ENCODE measurements around the gene DACT3.

GRCh38 chr19:46618670-46619231 is 42.2 kb downstream of the DACT3 start:
- TF ChIP-seq CTCF (IDR thresholded peaks at IDR 0.05 in 4 of 5, conservative IDR thresholded peaks at IDR 0.05 in 1 of 5) = no peak
- no peak for TF ChIP-seq POLR2A (IDR thresholded peaks at IDR 0.05)

Data from gastrocnemius medialis (tissue), 4 donors.